ENCODE measurements around the gene MMP24. TPM values are rescaled to one million over a fixed set of nuclear protein-coding genes. Genes with fewer than 3 reads are reported as not detected.

The MMP24 gene
- total RNA-seq, 4 donors from 2014 or later: 0.32 to 4.5 (median 0.61) TPM

GRCh38 chr20:35269055-35269781 lies 42.7 kb downstream of the MMP24 start:
- H3K27me3 ChIP-seq: no peaks in the 10 kb centered on the region
- H3K9me3 ChIP-seq: no peaks in the 10 kb centered on the region
- intact Hi-C loops (cut with DNase I; ENCODE audit: low total_unique reads) (no loop called here), in situ Hi-C loops (cut with MboI; ENCODE audit: low pct_ligation_motif_present in 1 of 4, low pct_unique_long_range_greater_than_20kb in 1 of 4, low sequenced_read_pairs in 3 of 4) (loop anchor here in 2 of 4 donors (10.0 to 25.0 kb wide), 2 partner anchors 124 to 432 kb away; partner anchors contain the start of genes EDEM2 (in 1 of the 2) and NCOA6 (in 1 of the 2))
- H3K36me3 ChIP-seq: no peaks in the 10 kb centered on the region
- TF ChIP-seq POLR2A (IDR thresholded peaks at IDR 0.05): no peak
- TF ChIP-seq EP300 (IDR thresholded peaks at IDR 0.05; ENCODE audit: low read depth): no peak
- peak; percentile 65 to 75 (median 69) for TF ChIP-seq CTCF (IDR thresholded peaks at IDR 0.05)
- TF ChIP-seq POLR2AphosphoS5 (IDR thresholded peaks at IDR 0.05): no peak
- peak overlapping the region in 3 of 4 donors; percentile 1 to 25 (median 8) for H3K27ac ChIP-seq
- DNase-seq: peak; percentile 65
- 40 to 49% methylated on average over 1 to 14 of the region's 14 CpGs for WGBS, 2 donors (ENCODE audit: low coverage in 1 of 2)
- peaks cover 0 to 15% (median 4%) of the 10 kb centered on the region in 4 donors for H3K4me1 ChIP-seq
- no peak overlapping the region for H3K4me3 ChIP-seq

- Histone ChIP-seq H3K9me3 (no peaks in the 10 kb centered on the region), H3K36me3 (no peaks in the 10 kb centered on the region), H3K27ac (no peak overlapping the region), H3K4me3 (no peak overlapping the region), H3K4me1 (peaks cover 0 to 14% (median 3%) of the 10 kb centered on the region in 4 donors), H3K27me3 (no peaks in the 10 kb centered on the region)
- in situ Hi-C loops (cut with MboI; ENCODE audit: low pct_ligation_motif_present in 1 of 4, low pct_unique_long_range_greater_than_20kb in 1 of 4, low sequenced_read_pairs in 3 of 4): loop anchor here in 1 of 4 donors (25.0 kb wide), 1 partner anchor 433 kb away; the partner anchor contains the start of gene NCOA6
- intact Hi-C loops (cut with DNase I; ENCODE audit: low total_unique reads): loop anchor here (10.0 kb wide), 1 partner anchor 125 kb away; the partner anchor contains the start of gene EDEM2
- TF ChIP-seq POLR2AphosphoS5 (IDR thresholded peaks at IDR 0.05) (no peak), CTCF (IDR thresholded peaks at IDR 0.05) (no peak), POLR2A (IDR thresholded peaks at IDR 0.05) (no peak), EP300 (IDR thresholded peaks at IDR 0.05; ENCODE audit: low read depth) (no peak)
- WGBS, 2 donors (ENCODE audit: low coverage in 1 of 2): 94 to 100% methylated on average over 3 to 19 of the region's 19 CpGs
- no peak for DNase-seq
These were observed 43.8 kb downstream of the MMP24 start for GRCh38 chr20:35270021-35270902.

DNA sequence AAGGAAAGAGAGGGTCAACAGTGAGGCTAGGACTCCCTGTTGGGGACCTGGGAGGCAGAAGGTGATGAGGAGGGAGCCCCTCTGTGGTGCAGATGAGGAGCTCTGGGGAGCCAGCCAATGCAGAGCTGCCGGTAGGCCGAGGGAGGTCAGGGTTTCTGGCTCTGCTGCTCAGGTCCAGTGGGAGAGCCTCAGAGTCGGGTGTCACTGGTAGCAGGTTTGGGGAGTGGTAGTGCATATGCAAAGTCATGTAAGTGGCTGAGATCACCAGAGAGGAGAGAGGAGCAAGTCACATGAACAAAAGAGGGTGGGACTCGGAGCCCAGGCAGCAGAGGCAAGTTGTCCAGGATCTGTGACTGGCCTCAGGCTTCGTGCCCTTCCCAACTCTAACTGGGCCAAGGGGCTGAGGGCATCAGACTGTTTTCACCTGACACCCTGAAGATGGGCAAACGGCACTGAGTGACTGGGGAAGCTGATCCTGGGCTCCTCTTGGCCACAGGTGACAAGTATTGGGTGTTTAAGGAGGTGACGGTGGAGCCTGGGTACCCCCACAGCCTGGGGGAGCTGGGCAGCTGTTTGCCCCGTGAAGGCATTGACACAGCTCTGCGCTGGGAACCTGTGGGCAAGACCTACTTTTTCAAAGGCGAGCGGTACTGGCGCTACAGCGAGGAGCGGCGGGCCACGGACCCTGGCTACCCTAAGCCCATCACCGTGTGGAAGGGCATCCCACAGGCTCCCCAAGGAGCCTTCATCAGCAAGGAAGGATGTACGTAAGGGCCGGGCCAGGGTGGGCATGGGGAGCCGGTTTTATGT lies 44.8 kb downstream of the MMP24 start:
- no peak for DNase-seq
- H3K27ac ChIP-seq: no peak overlapping the region
- no peaks in the 10 kb centered on the region for H3K36me3 ChIP-seq
- in situ Hi-C loops (cut with MboI; ENCODE audit: low pct_ligation_motif_present in 1 of 4, low pct_unique_long_range_greater_than_20kb in 1 of 4, low sequenced_read_pairs in 3 of 4): loop anchor here in 1 of 4 donors (25.0 kb wide), 1 partner anchor 434 kb away; the partner anchor contains the start of gene NCOA6
- H3K9me3 ChIP-seq: no peaks in the 10 kb centered on the region
- no peaks in the 10 kb centered on the region for H3K27me3 ChIP-seq
- H3K4me3 ChIP-seq: no peak overlapping the region
- 94% methylated on average over 20 of the region's 20 CpGs; no CpG with 5 or more reads in 1 of the 2 donors for WGBS, 2 donors (ENCODE audit: low coverage in 1 of 2)
- TF ChIP-seq POLR2AphosphoS5 (IDR thresholded peaks at IDR 0.05) (no peak), CTCF (IDR thresholded peaks at IDR 0.05) (no peak), EP300 (IDR thresholded peaks at IDR 0.05; ENCODE audit: low read depth) (no peak), POLR2A (IDR thresholded peaks at IDR 0.05) (no peak)
- intact Hi-C loops (cut with DNase I; ENCODE audit: low total_unique reads): loop anchor here (10.0 kb wide), 1 partner anchor 126 kb away; the partner anchor contains the start of gene EDEM2
- H3K4me1 ChIP-seq: peaks cover under 1 to 17% (median 7%) of the 10 kb centered on the region in 4 donors
